ENCODE measurements around the gene RSKR.
A peak's percentile ranks its signal among the peaks of the same experiment; 100 is the strongest.
"Not testable (repeated sequence)": the region's sequence is repeated elsewhere in the genome, so short reads cannot be mapped to it uniquely, and the experiment has no call there.

Gene RSKR

GRCh38 chr17:28622186-28622585 lies 8.2 kb upstream of the RSKR start:
- DNase-seq: no peak

- no peak for DNase-seq
These were observed 6.0 kb upstream of the RSKR start for GRCh38 chr17:28620010-28620409.

- DNase-seq: no peak
These were observed 4.5 kb upstream of the RSKR start for GRCh38 chr17:28618464-28618863.

GRCh38 chr17:28616281-28616680 lies 2.3 kb upstream of the RSKR start:
- no peak for DNase-seq

- no peak for DNase-seq
These were observed 1.4 kb upstream of the RSKR start for GRCh38 chr17:28615260-28615940.

GRCh38 chr17:28612936-28613872 lies 781 bp downstream of the RSKR start:
- DNase-seq: no peak

GRCh38 chr17:28612531-28612930 lies 1.5 kb downstream of the RSKR start:
- DNase-seq: no peak

- DNase-seq: no peak
These were observed 3.6 kb downstream of the RSKR start for GRCh38 chr17:28610376-28610775.

GRCh38 chr17:28604031-28604430 lies 10.0 kb downstream of the RSKR start:
- not testable (repeated sequence) for DNase-seq

- DNase-seq: peak; percentile 63
These were observed 14.4 kb downstream of the RSKR start for GRCh38 chr17:28599311-28600184.

GRCh38 chr17:28598799-28599310 lies 15.1 kb downstream of the RSKR start, which contains the start of gene SPAG5:
TSS of gene SPAG5 (minus strand) at chr17:28599025. CDS start at chr17:28598946, 79 bp downstream.
- peak; percentile 85 for DNase-seq

GRCh38 chr17:28598389-28598788 lies 15.6 kb downstream of the RSKR start:
- DNase-seq: no peak

GRCh38 chr17:28597606-28598383 lies 16.2 kb downstream of the RSKR start:
- DNase-seq: no peak

- no peak for DNase-seq
These were observed 21.7 kb downstream of the RSKR start for GRCh38 chr17:28592260-28592659.

- no peak for DNase-seq
These were observed 28.1 kb downstream of the RSKR start for GRCh38 chr17:28585851-28586250.

GRCh38 chr17:28584434-28584833 lies 29.6 kb downstream of the RSKR start:
- DNase-seq: no peak

- no peak for DNase-seq
These were observed 31.5 kb downstream of the RSKR start for GRCh38 chr17:28582513-28582912.

- no peak for DNase-seq
These were observed 33.0 kb downstream of the RSKR start for GRCh38 chr17:28580959-28581358.

- no peak for DNase-seq
These were observed 34.5 kb downstream of the RSKR start for GRCh38 chr17:28579526-28579925.

- no peak for DNase-seq
These were observed 35.5 kb downstream of the RSKR start for GRCh38 chr17:28578246-28579195.

GRCh38 chr17:28577466-28577824 lies 36.5 kb downstream of the RSKR start:
- no peak for DNase-seq

All from amniotic stem cell (primary cell).